DOHH2 (cell line): ENCODE measurements around the gene IQGAP3.

Experiments
- H3F3A ChIP-seq: fragments of 200-600 bp; sonication (generic), shearing (Covaris generic); 2 replicates; pipeline ENCODE4 v1.6.0; 2016; ENCODE audit warnings: antibody characterized with exemption, mild to moderate bottlenecking; ENCODE audit not compliant: control insufficient read depth, insufficient read depth
- H3K27ac ChIP-seq: fragments of 200-600 bp; sonication (generic); 2 replicates; pipeline ENCODE4 v1.5.1; 2014; ENCODE audit warnings: low read depth, mild to moderate bottlenecking, low read length, moderate library complexity
- H3K27me3 ChIP-seq: fragments of 200-600 bp; sonication (generic); 2 replicates; pipeline ENCODE4 v1.6.1; 2014; ENCODE audit warnings: mild to moderate bottlenecking, low read length, mixed read lengths; ENCODE audit not compliant: control insufficient read depth
- H3K36me3 ChIP-seq: fragments of 200-600 bp; sonication (generic); 2 replicates; pipeline ENCODE4 v1.6.1; 2014; ENCODE audit warnings: mild to moderate bottlenecking, low read length, moderate library complexity, mixed read lengths; ENCODE audit not compliant: control insufficient read depth
- H3K4me1 ChIP-seq: fragments of 200-600 bp; sonication (generic); 2 replicates; pipeline ENCODE4 v1.6.1; 2014; ENCODE audit warnings: mild to moderate bottlenecking, low read length, mixed read lengths; ENCODE audit not compliant: control insufficient read depth
- H3K4me2 ChIP-seq: fragments of 200-600 bp; sonication (generic); 2 replicates; pipeline ENCODE4 v1.6.0; 2014; ENCODE audit warnings: mild to moderate bottlenecking, low read length, moderate library complexity
- H3K4me3 ChIP-seq: fragments of 200-600 bp; sonication (generic); 2 replicates; pipeline ENCODE4 v1.5.1; 2014; ENCODE audit warnings: mild to moderate bottlenecking, low read length, mixed read lengths
- H3K79me2 ChIP-seq: fragments of 200-600 bp; sonication (generic); 2 replicates; pipeline ENCODE4 v1.6.1; 2014; ENCODE audit warnings: mild to moderate bottlenecking, low read length, mixed read lengths; ENCODE audit not compliant: control insufficient read depth
- H3K9me2 ChIP-seq: fragments of 200-600 bp; sonication (generic); replicated peaks from 2 replicates; pipeline ENCODE4 v1.6.1; 2014; ENCODE audit warnings: mild to moderate bottlenecking, low read length, mixed read lengths; ENCODE audit not compliant: control insufficient read depth
- H3K9me3 ChIP-seq: fragments of 200-600 bp; sonication (generic); 2 replicates; pipeline ENCODE4 v1.6.1; 2014; ENCODE audit warnings: antibody characterized with exemption, low read length, mixed read lengths; ENCODE audit not compliant: control insufficient read depth, insufficient read depth
- H4K20me1 ChIP-seq: fragments of 200-600 bp; sonication (generic); 2 replicates; pipeline ENCODE4 v1.6.0; 2014; ENCODE audit warnings: low read depth, mild to moderate bottlenecking, antibody characterized with exemption, low read length, moderate library complexity; ENCODE audit not compliant: control insufficient read depth, insufficient read depth
- EZH2phosphoT487 ChIP-seq: fragments of 200-600 bp; sonication (generic); IDR thresholded peaks from 2 replicates; pipeline ENCODE4 v1.6.1; 2017; ENCODE audit warnings: borderline replicate concordance, mild to moderate bottlenecking, antibody characterized with exemption, low read length, moderate library complexity, mixed read lengths
- TF ChIP-seq, protein P1 (sequence below): fragments of 200-600 bp; sonication (generic); IDR thresholded peaks from one replicate; pipeline ENCODE4 v1.5.1; 2014; ENCODE audit warnings: antibody characterized with exemption, mild to moderate bottlenecking, low read depth, low read length; ENCODE audit not compliant: poor library complexity, severe bottlenecking

Gene IQGAP3

DNA sequence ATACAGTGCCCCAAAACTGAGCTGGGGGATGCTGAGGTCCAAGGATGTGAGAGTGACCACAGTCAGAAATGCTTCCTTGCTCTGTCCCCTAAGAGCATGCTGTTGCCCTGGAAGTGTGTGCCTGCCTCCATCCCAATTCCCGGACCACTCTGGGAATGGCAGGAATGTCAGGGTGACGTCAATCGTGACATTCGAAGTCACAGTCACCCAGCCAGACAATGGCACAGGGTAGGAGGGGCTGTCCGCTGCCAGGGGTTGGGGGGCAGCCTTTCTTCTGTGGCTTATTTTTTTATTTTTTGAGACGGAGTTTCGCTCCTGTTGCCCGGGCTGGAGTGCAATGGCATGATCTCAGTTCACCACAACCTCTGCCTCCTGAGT is 94.1 kb downstream of the IQGAP3 start:
- Histone ChIP-seq H3F3A (peaks cover 4% of the 10 kb centered on the region; the same call in 1 of the 2 replicates), H3K27ac (no peak overlapping the region), H3K9me2 (no peaks in the 10 kb centered on the region), H3K4me1 (peaks cover 35% of the 10 kb centered on the region), H3K27me3 (no peaks in the 10 kb centered on the region), H3K36me3 (peaks cover 99% of the 10 kb centered on the region), H4K20me1 (0 out of 2 replicates have a peak, but pooled peaks cover 3% of the 10 kb centered on the region), H3K4me3 (no peak overlapping the region), H3K4me2 (no peak overlapping the region), H3K9me3 (no peaks in the 10 kb centered on the region), H3K79me2 (peaks cover 31% of the 10 kb centered on the region)
- TF ChIP-seq, protein P1, sequence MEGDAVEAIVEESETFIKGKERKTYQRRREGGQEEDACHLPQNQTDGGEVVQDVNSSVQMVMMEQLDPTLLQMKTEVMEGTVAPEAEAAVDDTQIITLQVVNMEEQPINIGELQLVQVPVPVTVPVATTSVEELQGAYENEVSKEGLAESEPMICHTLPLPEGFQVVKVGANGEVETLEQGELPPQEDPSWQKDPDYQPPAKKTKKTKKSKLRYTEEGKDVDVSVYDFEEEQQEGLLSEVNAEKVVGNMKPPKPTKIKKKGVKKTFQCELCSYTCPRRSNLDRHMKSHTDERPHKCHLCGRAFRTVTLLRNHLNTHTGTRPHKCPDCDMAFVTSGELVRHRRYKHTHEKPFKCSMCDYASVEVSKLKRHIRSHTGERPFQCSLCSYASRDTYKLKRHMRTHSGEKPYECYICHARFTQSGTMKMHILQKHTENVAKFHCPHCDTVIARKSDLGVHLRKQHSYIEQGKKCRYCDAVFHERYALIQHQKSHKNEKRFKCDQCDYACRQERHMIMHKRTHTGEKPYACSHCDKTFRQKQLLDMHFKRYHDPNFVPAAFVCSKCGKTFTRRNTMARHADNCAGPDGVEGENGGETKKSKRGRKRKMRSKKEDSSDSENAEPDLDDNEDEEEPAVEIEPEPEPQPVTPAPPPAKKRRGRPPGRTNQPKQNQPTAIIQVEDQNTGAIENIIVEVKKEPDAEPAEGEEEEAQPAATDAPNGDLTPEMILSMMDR: no peak
- TF ChIP-seq EZH2phosphoT487: no peak

DNA sequence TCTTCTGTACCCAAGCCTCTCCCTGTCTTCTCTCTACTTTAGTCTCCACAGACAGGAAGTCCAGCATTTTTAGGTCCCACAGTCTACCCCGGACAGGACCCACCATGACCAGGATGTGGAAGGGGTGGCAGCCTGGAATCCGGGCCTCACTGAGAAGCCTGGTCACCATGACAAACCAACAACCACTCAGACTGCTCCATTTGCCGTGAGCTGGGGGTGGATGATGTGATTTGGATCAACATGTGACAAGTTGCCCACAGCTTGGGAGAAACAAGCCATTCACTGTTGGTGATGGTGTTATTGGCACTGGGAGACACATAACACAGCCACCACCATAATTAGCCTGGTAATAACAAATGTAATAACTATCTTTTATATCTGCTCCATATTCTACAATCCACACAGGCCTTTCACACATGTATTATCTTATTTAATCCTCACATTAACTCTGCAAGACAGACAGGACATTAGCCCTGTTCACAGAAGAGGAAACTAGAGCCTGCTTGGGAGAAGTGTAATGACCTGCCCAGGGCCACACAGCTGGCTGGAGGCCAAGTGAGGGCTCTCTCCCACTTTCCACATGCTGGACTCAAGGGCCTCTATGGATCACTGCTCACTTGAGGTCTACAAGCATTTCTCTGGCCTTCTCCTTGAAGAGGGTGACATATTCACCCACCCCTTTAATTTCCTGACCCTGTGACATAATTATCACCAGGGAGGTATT is 94.7 kb downstream of the IQGAP3 start:
- no peaks in the 10 kb centered on the region for H3K9me3 ChIP-seq
- peaks cover 4% of the 10 kb centered on the region; the same call in 1 of the 2 replicates for H3F3A ChIP-seq
- H3K79me2 ChIP-seq: peaks cover 27% of the 10 kb centered on the region
- H3K27me3 ChIP-seq: no peaks in the 10 kb centered on the region
- H3K36me3 ChIP-seq: peaks cover 96% of the 10 kb centered on the region
- 0 out of 2 replicates have a peak, but pooled peaks cover 3% of the 10 kb centered on the region for H4K20me1 ChIP-seq
- no peak overlapping the region for H3K27ac ChIP-seq
- TF ChIP-seq, protein P1: no peak
- no peak for TF ChIP-seq EZH2phosphoT487
- H3K4me1 ChIP-seq: peaks cover 29% of the 10 kb centered on the region
- H3K9me2 ChIP-seq: no peaks in the 10 kb centered on the region
- H3K4me2 ChIP-seq: no peak overlapping the region
- no peak overlapping the region for H3K4me3 ChIP-seq

DNA sequence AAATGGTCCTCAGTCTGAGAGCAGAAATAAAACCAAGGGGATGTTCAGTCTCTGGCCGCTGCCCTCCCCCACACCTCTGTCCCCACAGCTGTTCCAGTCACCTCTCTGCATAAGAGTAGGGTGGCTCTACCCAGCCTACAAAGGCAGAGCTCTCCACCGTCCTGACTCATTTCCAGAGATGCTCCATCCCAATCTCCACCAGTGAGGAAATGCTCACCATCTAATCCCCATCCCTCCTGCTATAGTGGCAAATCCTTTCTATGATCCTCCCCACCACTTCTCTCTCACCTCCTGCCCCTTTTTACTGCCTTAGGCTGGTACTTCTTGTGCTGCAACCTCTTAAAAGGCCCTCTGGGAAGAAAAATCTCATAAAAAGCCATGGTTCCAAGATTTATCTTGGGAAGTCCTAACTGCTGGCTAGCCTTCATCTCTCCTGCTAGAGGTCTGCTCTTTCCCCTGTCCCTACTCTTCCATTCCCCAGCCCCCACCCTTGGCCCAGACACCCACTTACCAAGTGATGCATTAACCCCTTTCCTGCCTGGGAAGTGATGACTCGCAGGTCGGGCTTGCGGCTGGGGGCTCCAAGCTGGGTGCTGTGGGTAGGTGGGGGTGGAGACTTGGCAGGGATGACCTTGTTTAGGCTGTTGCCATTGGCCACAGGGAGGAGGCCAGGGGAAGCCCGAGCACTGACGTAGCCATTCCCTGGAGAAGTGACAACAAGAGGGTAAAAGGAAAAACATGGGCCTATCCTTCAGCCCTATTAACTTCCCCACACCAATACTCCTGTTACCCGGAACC is 95.7 kb downstream of the IQGAP3 start:
- TF ChIP-seq EZH2phosphoT487: no peak
- TF ChIP-seq, protein P1: no peak
- Histone ChIP-seq H3K27ac (no peak overlapping the region), H3K27me3 (no peaks in the 10 kb centered on the region), H3K79me2 (peaks cover 24% of the 10 kb centered on the region), H3F3A (no peaks in the 10 kb centered on the region), H3K4me3 (no peak overlapping the region), H3K9me2 (no peaks in the 10 kb centered on the region), H3K36me3 (peaks cover 94% of the 10 kb centered on the region), H3K4me2 (no peak overlapping the region), H3K4me1 (peaks cover 19% of the 10 kb centered on the region), H4K20me1 (0 out of 2 replicates have a peak, but pooled peaks cover 3% of the 10 kb centered on the region), H3K9me3 (no peaks in the 10 kb centered on the region)
